SU-DHL-6 (cell line): ENCODE results near the gene MBP.

Source experiments
- EZH2phosphoT487 ChIP-seq: fragments of 200-600 bp; sonication (generic), shearing (Covaris generic); conservative IDR thresholded peaks from 2 replicates; pipeline ENCODE4 v1.6.1; 2018; ENCODE audit warnings: mild to moderate bottlenecking, antibody characterized with exemption, low read length, moderate library complexity, mixed read lengths
- TF ChIP-seq, protein P1 (sequence below): fragments of 200-600 bp; sonication (generic); IDR thresholded peaks from one replicate; pipeline ENCODE4 v1.5.1; 2017; ENCODE audit warnings: antibody characterized with exemption, mild to moderate bottlenecking, low read length, moderate library complexity; ENCODE audit not compliant: insufficient read depth, poor library complexity, severe bottlenecking

DNA sequence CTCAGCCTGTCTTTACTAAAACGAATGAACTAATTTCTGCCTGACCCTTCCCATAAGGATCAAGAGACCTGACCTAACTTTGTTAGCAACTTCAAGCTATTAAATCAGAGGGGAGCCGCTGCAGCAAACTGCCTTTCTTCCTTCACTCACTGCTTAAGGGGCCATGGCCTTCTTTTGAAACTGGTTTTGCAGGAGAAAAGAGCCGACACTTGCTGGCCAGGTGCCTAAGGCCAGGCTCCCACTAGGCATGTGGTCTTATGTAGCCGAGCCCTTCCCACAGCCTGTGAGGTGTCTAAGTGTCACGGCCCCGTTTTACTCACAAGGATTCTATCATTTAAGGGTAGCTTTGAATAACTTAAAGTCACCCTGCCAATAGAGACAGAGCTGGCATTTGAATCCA is 179.4 kb downstream of the MBP start:
- TF ChIP-seq, protein P1, sequence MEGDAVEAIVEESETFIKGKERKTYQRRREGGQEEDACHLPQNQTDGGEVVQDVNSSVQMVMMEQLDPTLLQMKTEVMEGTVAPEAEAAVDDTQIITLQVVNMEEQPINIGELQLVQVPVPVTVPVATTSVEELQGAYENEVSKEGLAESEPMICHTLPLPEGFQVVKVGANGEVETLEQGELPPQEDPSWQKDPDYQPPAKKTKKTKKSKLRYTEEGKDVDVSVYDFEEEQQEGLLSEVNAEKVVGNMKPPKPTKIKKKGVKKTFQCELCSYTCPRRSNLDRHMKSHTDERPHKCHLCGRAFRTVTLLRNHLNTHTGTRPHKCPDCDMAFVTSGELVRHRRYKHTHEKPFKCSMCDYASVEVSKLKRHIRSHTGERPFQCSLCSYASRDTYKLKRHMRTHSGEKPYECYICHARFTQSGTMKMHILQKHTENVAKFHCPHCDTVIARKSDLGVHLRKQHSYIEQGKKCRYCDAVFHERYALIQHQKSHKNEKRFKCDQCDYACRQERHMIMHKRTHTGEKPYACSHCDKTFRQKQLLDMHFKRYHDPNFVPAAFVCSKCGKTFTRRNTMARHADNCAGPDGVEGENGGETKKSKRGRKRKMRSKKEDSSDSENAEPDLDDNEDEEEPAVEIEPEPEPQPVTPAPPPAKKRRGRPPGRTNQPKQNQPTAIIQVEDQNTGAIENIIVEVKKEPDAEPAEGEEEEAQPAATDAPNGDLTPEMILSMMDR: no peak
- no peak for TF ChIP-seq EZH2phosphoT487
